Measurements from ENCODE around the gene CES2.

CES2 gene

GRCh38 chr16:66935314-66936011 is at the start of gene CES2:
Gene CES2, plus strand, starts transcription at chr16:66935516. Its CDS starts 120 bp downstream, at chr16:66935636.
- H3K36me3 ChIP-seq (ENCODE audit: insufficient read depth, low read length), result 0 out of 2 replicates have a peak, but pooled peaks cover 3% of the 10 kb centered on the region
- no peaks in the 10 kb centered on the region for H3K9me3 ChIP-seq (ENCODE audit: insufficient read depth, low read depth, low read length)
- no peaks in the 10 kb centered on the region for H3K27me3 ChIP-seq (ENCODE audit: insufficient read depth, low read length, poor library complexity, severe bottlenecking)
- H3F3A ChIP-seq (ENCODE audit: low read depth), result no peaks in the 10 kb centered on the region
- peak within 1 kb of the TSS; percentile 80 for H2AFZ ChIP-seq (ENCODE audit: low read length)
- H3K4me2 ChIP-seq (ENCODE audit: low read depth, low read length, poor library complexity, severe bottlenecking), result peak within 1 kb of the TSS; percentile 99
- peak within 1 kb of the TSS; percentile 97 for H3K9ac ChIP-seq (ENCODE audit: low read depth, low read length, poor library complexity, severe bottlenecking)
- TF ChIP-seq EZH2phosphoT487 (IDR thresholded peaks at IDR 0.05; ENCODE audit: borderline replicate concordance) (no peak), CTCF (conservative IDR thresholded peaks at IDR 0.05; ENCODE audit: low read length) (no peak)
- H3K9me2 ChIP-seq (replicated peaks; ENCODE audit: low read depth, low read length), result no peaks in the 10 kb centered on the region
- H3K4me3 ChIP-seq (ENCODE audit: low read length, poor library complexity, severe bottlenecking), result peak within 1 kb of the TSS; percentile 94
- H3K4me1 ChIP-seq (ENCODE audit: insufficient read depth, low read length, poor library complexity, severe bottlenecking), result peaks cover 34% of the 10 kb centered on the region
- peaks cover 14% of the 10 kb centered on the region for H4K20me1 ChIP-seq (ENCODE audit: insufficient read depth, low read length, poor library complexity, severe bottlenecking)
- peaks cover 47% of the 10 kb centered on the region for H3K79me2 ChIP-seq (ENCODE audit: insufficient read depth, low read length)

- Histone ChIP-seq H4K20me1 (ENCODE audit: insufficient read depth, low read length, poor library complexity, severe bottlenecking) (peaks cover 33% of the 10 kb centered on the region), H3K9ac (ENCODE audit: low read depth, low read length, poor library complexity, severe bottlenecking) (no peak overlapping the region), H3K27me3 (ENCODE audit: insufficient read depth, low read length, poor library complexity, severe bottlenecking) (no peaks in the 10 kb centered on the region), H3K79me2 (ENCODE audit: insufficient read depth, low read length) (peaks cover 63% of the 10 kb centered on the region), H3K4me2 (ENCODE audit: low read depth, low read length, poor library complexity, severe bottlenecking) (peak overlapping the region; percentile 35), H3K4me1 (ENCODE audit: insufficient read depth, low read length, poor library complexity, severe bottlenecking) (peaks cover 43% of the 10 kb centered on the region), H3K9me3 (ENCODE audit: insufficient read depth, low read depth, low read length) (no peaks in the 10 kb centered on the region), H3K4me3 (ENCODE audit: low read length, poor library complexity, severe bottlenecking) (no peak overlapping the region), H3K36me3 (ENCODE audit: insufficient read depth, low read length) (peaks cover 20% of the 10 kb centered on the region; the same call in 1 of the 2 replicates), H2AFZ (ENCODE audit: low read length) (no peak overlapping the region), H3K9me2 (replicated peaks; ENCODE audit: low read depth, low read length) (no peaks in the 10 kb centered on the region), H3F3A (ENCODE audit: low read depth) (no peaks in the 10 kb centered on the region)
- TF ChIP-seq CTCF (conservative IDR thresholded peaks at IDR 0.05; ENCODE audit: low read length) (no peak), EZH2phosphoT487 (IDR thresholded peaks at IDR 0.05; ENCODE audit: borderline replicate concordance) (no peak)
These were observed 49.0 kb upstream of the CES2 start for GRCh38 chr16:66886321-66886720.

GRCh38 chr16:66886914-66887313 is 48.4 kb upstream of the CES2 start:
- H3K9me3 ChIP-seq (ENCODE audit: insufficient read depth, low read depth, low read length), result no peaks in the 10 kb centered on the region
- H3K27me3 ChIP-seq (ENCODE audit: insufficient read depth, low read length, poor library complexity, severe bottlenecking), result no peaks in the 10 kb centered on the region
- H3F3A ChIP-seq (ENCODE audit: low read depth), result no peaks in the 10 kb centered on the region
- H3K4me2 ChIP-seq (ENCODE audit: low read depth, low read length, poor library complexity, severe bottlenecking), result peak overlapping the region; percentile 35
- peaks cover 20% of the 10 kb centered on the region; the same call in 1 of the 2 replicates for H3K36me3 ChIP-seq (ENCODE audit: insufficient read depth, low read length)
- peaks cover 27% of the 10 kb centered on the region for H4K20me1 ChIP-seq (ENCODE audit: insufficient read depth, low read length, poor library complexity, severe bottlenecking)
- H3K79me2 ChIP-seq (ENCODE audit: insufficient read depth, low read length), result peaks cover 57% of the 10 kb centered on the region
- no peak overlapping the region for H3K9ac ChIP-seq (ENCODE audit: low read depth, low read length, poor library complexity, severe bottlenecking)
- H3K9me2 ChIP-seq (replicated peaks; ENCODE audit: low read depth, low read length), result no peaks in the 10 kb centered on the region
- TF ChIP-seq CTCF (conservative IDR thresholded peaks at IDR 0.05; ENCODE audit: low read length) (no peak), EZH2phosphoT487 (IDR thresholded peaks at IDR 0.05; ENCODE audit: borderline replicate concordance) (no peak)
- peaks cover 37% of the 10 kb centered on the region for H3K4me1 ChIP-seq (ENCODE audit: insufficient read depth, low read length, poor library complexity, severe bottlenecking)
- no peak overlapping the region for H2AFZ ChIP-seq (ENCODE audit: low read length)
- H3K4me3 ChIP-seq (ENCODE audit: low read length, poor library complexity, severe bottlenecking), result no peak overlapping the region
